Keratinocyte (primary cell): ENCODE data around the gene NFKBIL1. TPM values are rescaled to one million over a fixed set of nuclear protein-coding genes. Genes with fewer than 3 reads are reported as not detected.

ENCODE experiments used
- DNase-seq: peaks from one replicate; pipeline ENCODE4 v3.0.0-alpha.2; 2011; ENCODE audit warnings: low read depth, missing footprints, low spot score
- FAIRE-seq: peaks from 2 replicates; lab custom pipeline; 2011; peaks lifted over from hg19 to GRCh38; lab: Jason Lieb, UNC
- H2AFZ ChIP-seq: 2 replicates; pipeline ENCODE4 v1.6.0; 2012; ENCODE audit warnings: low read length, control low read depth, inconsistent platforms; ENCODE audit not compliant: control insufficient read depth
- H3K27ac ChIP-seq: 2 replicates; pipeline ENCODE4 v1.5.1; 2011; ENCODE audit warnings: low read length; ENCODE audit not compliant: control insufficient read depth, insufficient read depth
- H3K27me3 ChIP-seq: 3 replicates; pipeline ENCODE4 v1.6.0; 2011; ENCODE audit warnings: low read length; ENCODE audit not compliant: control insufficient read depth, insufficient read depth; ENCODE audit errors: extremely low read depth
- H3K36me3 ChIP-seq, 2 experiments: 2 replicates in 1 of 2; 3 replicates in 1 of 2; pipeline ENCODE4 v1.5.1; 2011; ENCODE audit warnings: low read length in 2 of 2, mild to moderate bottlenecking in 1 of 2; ENCODE audit not compliant: control insufficient read depth in 2 of 2, insufficient read depth in 2 of 2; ENCODE audit errors: extremely low read depth in 1 of 2
- H3K4me1 ChIP-seq: 3 replicates; pipeline ENCODE4 v1.5.1; 2011; ENCODE audit warnings: low read length; ENCODE audit not compliant: control insufficient read depth, insufficient read depth; ENCODE audit errors: extremely low read depth
- H3K4me2 ChIP-seq: 3 replicates; pipeline ENCODE4 v1.6.0; 2011; ENCODE audit warnings: low read depth, low read length; ENCODE audit not compliant: control insufficient read depth, insufficient read depth; ENCODE audit errors: extremely low read depth
- H3K4me3 ChIP-seq, 3 experiments: fragments of 200-600 bp in 1 of 3; sonication (generic) in 1 of 3; 2 replicates in 2 of 3; 3 replicates in 1 of 3; pipeline ENCODE4 v1.5.1; 2011 to 2016; ENCODE audit warnings: low read length in 3 of 3, mild to moderate bottlenecking in 3 of 3, control low read depth in 2 of 3, inconsistent platforms in 1 of 3, low read depth in 1 of 3, mixed read lengths in 1 of 3, mixed run types in 1 of 3, moderate library complexity in 1 of 3; ENCODE audit not compliant: control insufficient read depth in 2 of 3, insufficient read depth in 2 of 3; ENCODE audit errors: extremely low read depth in 1 of 3
- H3K79me2 ChIP-seq: 2 replicates; pipeline ENCODE4 v1.6.0; 2012; ENCODE audit warnings: low read length; ENCODE audit not compliant: control insufficient read depth, insufficient read depth
- H3K9ac ChIP-seq: 3 replicates; pipeline ENCODE4 v1.6.0; 2011; ENCODE audit warnings: low read length; ENCODE audit not compliant: control insufficient read depth, insufficient read depth; ENCODE audit errors: extremely low read depth
- H3K9me1 ChIP-seq: 3 replicates; pipeline ENCODE4 v1.6.0; 2011; ENCODE audit warnings: low read length; ENCODE audit not compliant: control insufficient read depth, insufficient read depth; ENCODE audit errors: extremely low read depth
- H3K9me3 ChIP-seq: 2 replicates; pipeline ENCODE4 v1.5.1; 2012; ENCODE audit warnings: low read depth, low read length; ENCODE audit not compliant: control insufficient read depth
- H4K20me1 ChIP-seq: 3 replicates; pipeline ENCODE4 v1.6.0; 2011; ENCODE audit warnings: low read length; ENCODE audit not compliant: control insufficient read depth, insufficient read depth; ENCODE audit errors: extremely low read depth
- CTCF ChIP-seq, 3 experiments: IDR thresholded peaks in 1 of 3; conservative IDR thresholded peaks in 1 of 3; optimal IDR thresholded peaks in 1 of 3; 2 replicates in 2 of 3; 3 replicates in 1 of 3; pipeline versions ENCODE3 to v1.5.1; 2011; ENCODE audit warnings: low read length in 3 of 3, mild to moderate bottlenecking in 3 of 3, moderate library complexity in 2 of 3, control low read depth in 1 of 3, inconsistent platforms in 1 of 3; ENCODE audit not compliant: insufficient read depth in 2 of 3; ENCODE audit errors: extremely low read depth in 1 of 3
- EZH2 ChIP-seq: IDR thresholded peaks from one replicate; pipeline ENCODE4 v1.6.1; 2012; ENCODE audit warnings: inconsistent platforms, mild to moderate bottlenecking, low read length, moderate library complexity
- dilution Hi-C: fragments of 300-500 bp; cut with MboI; formaldehyde crosslinking; loops from one replicate; pipeline ENCODE4 v1.7.0; 2020; ENCODE audit warnings: low sequenced_read_pairs; ENCODE audit not compliant: extremely low pct_ligation_motif_present
- polyA plus RNA-seq, 5 experiments: library from polyadenylated mRNA; depleted of rRNA in 3 of 5; stranded (reverse) in 3 of 5; stranded (forward) in 1 of 5; unstranded in 1 of 5; fragments of >200 nt; gene quantifications; 1 replicate in 1 of 5; 2 replicates in 3 of 5; 3 replicates in 1 of 5; pipeline versions ENCODE4 v1.2.1 to v1.2.3, GENCODE V29; 2011 to 2012; ENCODE audit warnings: missing spikeins in 2 of 5, low read depth in 1 of 5, low replicate concordance in 1 of 5

Gene NFKBIL1
- polyA plus RNA-seq, 1 donor (not counting 4 experiments of a cell fraction or from before 2014, with no cell fraction given): 4.8 TPM

- Histone ChIP-seq H3K27me3 (no peaks in the 10 kb centered on the region), H4K20me1 (no peaks in the 10 kb centered on the region), H3K36me3 (no peaks in the 10 kb centered on the region), H3K9ac (peak overlapping the region; percentile 87), H3K4me3 (peak overlapping the region in 2 of 3 experiments; percentile 50 to 90), H3K9me1 (no peaks in the 10 kb centered on the region), H3K27ac (peak overlapping the region; percentile 59), H3K9me3 (no peaks in the 10 kb centered on the region), H2AFZ (peak overlapping the region; percentile 82), H3K79me2 (no peaks in the 10 kb centered on the region), H3K4me2 (peak overlapping the region; percentile 93), H3K4me1 (peaks cover 19% of the 10 kb centered on the region)
- no peak for DNase-seq
- TF ChIP-seq CTCF (optimal IDR thresholded peaks at IDR 0.05 in 1 of 3, IDR thresholded peaks at IDR 0.05 in 1 of 3, conservative IDR thresholded peaks at IDR 0.05 in 1 of 3; ENCODE audit: extremely low read depth in 1 of 3, insufficient read depth in 2 of 3, low read length in 3 of 3) (no peak), EZH2 (no peak)
- dilution Hi-C loops: no loop called here
- FAIRE-seq: no peak
Measured at GRCh38 chr6:31580438-31580740, 33.0 kb downstream of the NFKBIL1 start.

GRCh38 chr6:31580807-31581433 is 33.5 kb downstream of the NFKBIL1 start:
- H3K9me3 ChIP-seq: no peaks in the 10 kb centered on the region
- peaks cover 15% of the 10 kb centered on the region for H3K4me1 ChIP-seq
- peak overlapping the region; percentile 59 for H3K27ac ChIP-seq
- H3K27me3 ChIP-seq: no peaks in the 10 kb centered on the region
- H3K9me1 ChIP-seq: no peaks in the 10 kb centered on the region
- FAIRE-seq: no peak
- TF ChIP-seq EZH2: no peak
- peak; percentile 76 to 97 (median 79) for TF ChIP-seq CTCF (optimal IDR thresholded peaks at IDR 0.05 in 1 of 3, IDR thresholded peaks at IDR 0.05 in 1 of 3, conservative IDR thresholded peaks at IDR 0.05 in 1 of 3; ENCODE audit: extremely low read depth in 1 of 3, insufficient read depth in 2 of 3, low read length in 3 of 3)
- DNase-seq: no peak
- no peaks in the 10 kb centered on the region for H4K20me1 ChIP-seq
- H2AFZ ChIP-seq: peak overlapping the region; percentile 97
- H3K9ac ChIP-seq: peak overlapping the region; percentile 87
- dilution Hi-C loops: no loop called here
- peak overlapping the region; percentile 93 for H3K4me2 ChIP-seq
- no peaks in the 10 kb centered on the region for H3K79me2 ChIP-seq
- peak overlapping the region; percentile 50 to 90 (median 85) for H3K4me3 ChIP-seq
- H3K36me3 ChIP-seq: no peaks in the 10 kb centered on the region
